Lung (tissue), 12 donors: Measurements from ENCODE around the gene MTUS2. TPM values are rescaled to one million over a fixed set of nuclear protein-coding genes. Genes with fewer than 3 reads are reported as not detected.

Experiments
- ATAC-seq: fragments of 200-7000 bp; cut with Tn5 transposase; one replicate; pipeline ENCODE4 v1.9.1; 2020; ENCODE audit warnings: moderate number of reproducible peaks; ENCODE audit not compliant: insufficient read depth, low FRiP score
- DNase-seq, 3 donors: peaks; one replicate each; pipeline ENCODE4 v3.0.0-alpha.2; 2013 to 2017
- H3K27ac ChIP-seq, 2 donors: one replicate each; pipeline ENCODE4 v1.5.1; 2013; ENCODE audit warnings: mild to moderate bottlenecking in 2 of 2, moderate library complexity in 2 of 2, control low read depth in 1 of 2, inconsistent platforms in 1 of 2, low read depth in 1 of 2, low read length in 1 of 2
- H3K27me3 ChIP-seq, 3 donors: one replicate each; pipeline ENCODE4 v1.5.1; 2013; ENCODE audit warnings: low read length in 2 of 3; ENCODE audit not compliant: control insufficient read depth in 3 of 3, insufficient read depth in 3 of 3
- H3K36me3 ChIP-seq, 4 donors: one replicate each; pipeline ENCODE4 v1.5.1; 2013; ENCODE audit warnings: low read length in 4 of 4, mild to moderate bottlenecking in 1 of 4, moderate library complexity in 1 of 4; ENCODE audit not compliant: control insufficient read depth in 4 of 4, insufficient read depth in 4 of 4
- H3K4me1 ChIP-seq, 5 donors: one replicate each; pipeline ENCODE4 v1.5.1; 2013; ENCODE audit warnings: low read length in 5 of 5, mild to moderate bottlenecking in 2 of 5, moderate library complexity in 1 of 5; ENCODE audit not compliant: control insufficient read depth in 5 of 5, insufficient read depth in 5 of 5
- H3K4me3 ChIP-seq: one replicate; pipeline ENCODE4 v1.5.1; 2013; ENCODE audit warnings: mild to moderate bottlenecking, control low read depth, moderate library complexity
- H3K9ac ChIP-seq, 2 donors: one replicate each; pipeline ENCODE4 v1.5.1; 2013; ENCODE audit warnings: low read length in 2 of 2, control low read depth in 1 of 2; ENCODE audit not compliant: insufficient read depth in 1 of 2
- H3K9me3 ChIP-seq, 4 donors: one replicate each; pipeline ENCODE4 v1.5.1; 2013; ENCODE audit warnings: low read length in 3 of 4, mild to moderate bottlenecking in 1 of 4, moderate library complexity in 1 of 4; ENCODE audit not compliant: control insufficient read depth in 4 of 4, insufficient read depth in 3 of 4
- WGBS, 2 donors: extraction: QIAGEN DNeasy Blood & Tissue Kit; methylation state at CpG; one replicate each; pipeline ENCODE4 v1.1.7; 2013; 5-methylcytosine and 5-hydroxymethylcytosine counted together
- polyA plus RNA-seq, 2 donors: library from polyadenylated mRNA; stranded (reverse); fragments of 200-250 nt; gene quantifications; one replicate each; pipeline ENCODE4 v1.2.1, GENCODE V29; 2013
- total RNA-seq, 2 donors: library from RNA; depleted of rRNA in 1 of 2; stranded (reverse); fragments of >200 nt in 1 of 2; gene quantifications; one replicate each; pipeline ENCODE4 v1.2.1, GENCODE V29; 2014 to 2021
- TF ChIP-seq, protein P1 (sequence below): IDR thresholded peaks from 2 replicates; pipeline ENCODE4 v1.5.1; 2012; ENCODE audit warnings: mild to moderate bottlenecking; ENCODE audit errors: control extremely low read depth, extremely low read depth
- donor health status: control.
- donor health status: control.
- donor health status: Bipolar disorder and iron deficiency.
- donor health status: healthy.
- donor health status: DM: yes; HTN: yes; CAD: no.

MTUS2 gene
- total and polyA plus RNA-seq, 4 donors = 0.03 to 0.54 (median 0.08) TPM

DNA sequence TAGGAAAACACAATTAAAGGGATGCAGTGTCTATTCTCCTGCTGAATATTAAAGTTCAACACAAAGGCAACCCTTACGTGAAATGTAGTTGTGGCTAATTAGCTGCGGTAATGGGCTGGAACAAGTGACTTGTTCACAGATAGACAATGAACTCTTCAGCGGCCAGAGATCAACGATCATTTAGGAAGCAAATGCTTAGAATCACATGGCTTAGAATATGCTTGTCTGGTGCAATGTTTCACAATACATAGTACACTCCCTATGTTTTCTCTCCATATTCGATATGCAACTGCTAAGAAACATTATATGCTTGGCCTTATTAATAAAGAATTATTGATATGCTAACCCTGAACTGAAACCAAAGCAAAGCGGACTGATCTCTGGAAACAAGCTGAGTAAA lies 25.7 kb upstream of the MTUS2 start:
- no peak for DNase-seq
- no peak overlapping the region for H3K27ac ChIP-seq
- no peak overlapping the region for H3K9ac ChIP-seq
- ATAC-seq = no peak
- TF ChIP-seq, protein P1, sequence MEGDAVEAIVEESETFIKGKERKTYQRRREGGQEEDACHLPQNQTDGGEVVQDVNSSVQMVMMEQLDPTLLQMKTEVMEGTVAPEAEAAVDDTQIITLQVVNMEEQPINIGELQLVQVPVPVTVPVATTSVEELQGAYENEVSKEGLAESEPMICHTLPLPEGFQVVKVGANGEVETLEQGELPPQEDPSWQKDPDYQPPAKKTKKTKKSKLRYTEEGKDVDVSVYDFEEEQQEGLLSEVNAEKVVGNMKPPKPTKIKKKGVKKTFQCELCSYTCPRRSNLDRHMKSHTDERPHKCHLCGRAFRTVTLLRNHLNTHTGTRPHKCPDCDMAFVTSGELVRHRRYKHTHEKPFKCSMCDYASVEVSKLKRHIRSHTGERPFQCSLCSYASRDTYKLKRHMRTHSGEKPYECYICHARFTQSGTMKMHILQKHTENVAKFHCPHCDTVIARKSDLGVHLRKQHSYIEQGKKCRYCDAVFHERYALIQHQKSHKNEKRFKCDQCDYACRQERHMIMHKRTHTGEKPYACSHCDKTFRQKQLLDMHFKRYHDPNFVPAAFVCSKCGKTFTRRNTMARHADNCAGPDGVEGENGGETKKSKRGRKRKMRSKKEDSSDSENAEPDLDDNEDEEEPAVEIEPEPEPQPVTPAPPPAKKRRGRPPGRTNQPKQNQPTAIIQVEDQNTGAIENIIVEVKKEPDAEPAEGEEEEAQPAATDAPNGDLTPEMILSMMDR = no peak
- no peaks in the 10 kb centered on the region for H3K9me3 ChIP-seq
- no peaks in the 10 kb centered on the region for H3K36me3 ChIP-seq
- peaks cover 0 to 10% (median 7%) of the 10 kb centered on the region in 3 donors for H3K27me3 ChIP-seq
- WGBS, 2 donors = 81 to 91% methylated on average over 6 of the region's 6 CpGs
- H3K4me3 ChIP-seq = no peak overlapping the region
- H3K4me1 ChIP-seq = no peaks in the 10 kb centered on the region

DNA sequence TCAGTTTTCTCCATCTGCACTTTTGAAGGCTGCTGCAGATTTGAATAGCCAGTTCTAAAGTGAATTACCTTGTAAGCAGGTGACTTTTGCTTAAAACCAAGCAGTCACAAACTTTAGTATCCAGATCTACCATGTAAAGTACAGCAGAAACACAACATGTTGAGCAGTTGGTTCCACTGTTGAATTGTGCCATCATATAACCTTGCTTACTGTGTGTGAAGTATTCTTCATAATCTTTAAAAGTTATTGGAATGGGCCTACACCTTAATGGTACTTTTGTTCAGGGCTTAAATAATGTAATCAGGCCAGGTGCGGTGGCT lies 23.2 kb upstream of the MTUS2 start:
- WGBS, 2 donors = 98 to 100% methylated on average over 1 of the region's 1 CpG
- Histone ChIP-seq H3K9ac (no peak overlapping the region), H3K36me3 (no peaks in the 10 kb centered on the region), H3K27me3 (peaks cover 0 to 10% (median 8%) of the 10 kb centered on the region in 3 donors), H3K4me1 (no peaks in the 10 kb centered on the region), H3K4me3 (no peak overlapping the region), H3K27ac (no peak overlapping the region), H3K9me3 (no peaks in the 10 kb centered on the region)
- TF ChIP-seq, protein P1 = no peak
- DNase-seq = no peak
- no peak for ATAC-seq

DNA sequence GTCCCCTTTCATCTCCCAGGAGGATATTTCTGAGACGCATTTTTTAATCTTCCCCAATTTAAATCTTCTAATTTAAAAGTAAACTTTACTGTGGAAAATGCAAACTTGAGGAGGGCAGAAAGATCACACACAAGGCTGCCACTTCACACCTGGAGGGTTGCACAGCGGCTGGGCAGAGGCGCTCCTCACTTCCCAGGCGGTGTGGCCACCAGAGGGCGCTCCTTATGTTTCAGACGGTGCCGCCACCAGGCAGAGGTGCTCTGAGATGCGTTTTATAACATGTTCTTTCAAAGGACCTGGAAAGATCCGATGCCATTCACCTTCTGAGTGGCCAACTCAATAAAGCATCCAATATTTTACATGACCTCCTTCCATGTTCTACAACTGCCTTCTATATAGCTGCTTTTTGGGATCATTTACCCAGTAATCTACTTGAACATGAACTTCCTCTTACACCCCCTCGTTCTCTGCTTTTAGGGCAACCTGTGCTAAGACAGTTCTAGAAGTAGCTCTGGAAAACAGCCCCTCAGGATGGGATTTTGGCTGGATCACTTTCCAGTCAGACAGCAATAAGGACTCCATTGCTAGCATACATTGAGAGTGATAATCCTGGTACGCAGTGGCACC lies 14.8 kb upstream of the MTUS2 start:
- peak in 1 of 3 donors; percentile 8 for DNase-seq
- Histone ChIP-seq H3K36me3 (no peaks in the 10 kb centered on the region), H3K27me3 (peaks cover 0 to 4% (median 0%) of the 10 kb centered on the region in 3 donors), H3K27ac (no peak overlapping the region), H3K4me1 (no peaks in the 10 kb centered on the region), H3K4me3 (no peak overlapping the region), H3K9me3 (peaks cover 0 to 9% (median 4%) of the 10 kb centered on the region in 4 donors), H3K9ac (no peak overlapping the region)
- no peak for ATAC-seq
- 52 to 54% methylated on average over 11 of the region's 11 CpGs for WGBS, 2 donors
- TF ChIP-seq, protein P1 = no peak

DNA sequence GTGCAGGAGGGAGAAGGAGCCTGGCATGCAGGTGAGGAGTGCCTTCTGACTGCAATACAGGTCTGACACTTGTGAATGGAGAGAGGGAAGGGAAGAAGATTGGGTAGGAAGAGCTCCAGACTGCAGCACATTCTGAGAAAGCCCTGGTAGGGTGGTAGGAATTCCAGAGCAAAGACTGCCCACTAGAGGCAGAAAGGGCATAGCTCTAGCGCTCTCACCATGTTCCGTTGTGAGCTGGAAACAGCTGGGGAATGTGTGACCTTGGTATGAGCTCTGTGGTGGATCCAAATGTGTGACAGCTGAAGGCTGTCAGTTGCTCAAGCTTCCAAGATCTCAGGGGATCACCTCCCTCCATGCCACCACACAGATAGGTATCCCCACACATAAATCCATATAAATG lies 2.9 kb upstream of the MTUS2 start:
- TF ChIP-seq, protein P1 = no peak
- Histone ChIP-seq H3K9me3 (peaks cover 0 to 6% (median 2%) of the 10 kb centered on the region in 4 donors), H3K27ac (no peak overlapping the region), H3K27me3 (peaks cover 4 to 36% (median 28%) of the 10 kb centered on the region in 3 donors), H3K4me1 (peaks cover 0 to 10% (median 0%) of the 10 kb centered on the region in 5 donors), H3K9ac (no peak overlapping the region), H3K36me3 (no peaks in the 10 kb centered on the region), H3K4me3 (no peak overlapping the region)
- ATAC-seq (no peak), DNase-seq (no peak)
- WGBS, 2 donors = 87 to 88% methylated on average over 2 of the region's 2 CpGs
